H1 (cell line): ENCODE data around the gene TRIM62. TPM values are rescaled to one million over a fixed set of nuclear protein-coding genes. Genes with fewer than 3 reads are reported as not detected.

Experiments used
- CTCF ChIA-PET: fragments of 300-600 bp; sonication (Branson Sonifier 250); formaldehyde crosslinking; loops from one replicate; lab custom pipeline; 2021; ENCODE audit not compliant: partially characterized antibody; lab: Charles Lee
- POLR2A ChIA-PET: fragments of 300-600 bp; sonication (Branson Sonifier 250); formaldehyde crosslinking; loops from one replicate; lab custom pipeline; 2021; ENCODE audit warnings: inconsistent platforms; ENCODE audit not compliant: partially characterized antibody; lab: Charles Lee
- DNase-seq, 2 experiments: peaks; one replicate each; pipeline versions ENCODE4 v3.0.0 to v3.0.0-alpha.2; 2010 to 2022; ENCODE audit warnings: low spot score in 2 of 2, low read depth in 1 of 2, mixed read lengths in 1 of 2
- FAIRE-seq: peaks from 2 replicates; lab custom pipeline; 2011; peaks lifted over from hg19 to GRCh38; lab: Jason Lieb, UNC
- H2AFZ ChIP-seq: 2 replicates; pipeline ENCODE4 v1.8.1; 2012; ENCODE audit warnings: low read length, inconsistent platforms
- H2AK5ac ChIP-seq: 2 replicates; pipeline ENCODE4 v1.6.1; 2013; ENCODE audit warnings: low read depth, low read length
- H2BK120ac ChIP-seq: replicated peaks from 2 replicates; pipeline ENCODE3; 2013; ENCODE audit warnings: low read depth, low read length, inconsistent platforms
- H2BK12ac ChIP-seq: 2 replicates; pipeline ENCODE4 v1.6.1; 2013; ENCODE audit warnings: low read depth, low read length
- H2BK15ac ChIP-seq: 2 replicates; pipeline ENCODE4 v1.6.1; 2013; ENCODE audit warnings: low read length
- H2BK20ac ChIP-seq: 2 replicates; pipeline ENCODE4 v1.6.1; 2013; ENCODE audit warnings: low read length
- H2BK5ac ChIP-seq: 2 replicates; pipeline ENCODE4 v1.6.1; 2013; ENCODE audit warnings: low read depth, low read length
- H3K14ac ChIP-seq: 2 replicates; pipeline ENCODE4 v1.6.1; 2013; ENCODE audit warnings: inconsistent platforms; ENCODE audit not compliant: insufficient read length
- H3K18ac ChIP-seq: 2 replicates; pipeline ENCODE4 v1.6.1; 2013; ENCODE audit warnings: low read length; ENCODE audit errors: extremely low read depth
- H3K23ac ChIP-seq: 2 replicates; pipeline ENCODE4 v1.6.1; 2013; ENCODE audit warnings: inconsistent platforms; ENCODE audit not compliant: insufficient read length
- H3K23me2 ChIP-seq: 2 replicates; pipeline ENCODE4 v1.6.1; 2013; ENCODE audit warnings: low read depth, low read length
- H3K27ac ChIP-seq: 2 replicates; pipeline ENCODE4 v1.6.1; 2011; ENCODE audit warnings: low read depth, low read length, inconsistent platforms
- H3K27me3 ChIP-seq, 4 experiments: replicated peaks in 1 of 4; 1 replicate in 1 of 4; 2 replicates in 3 of 4; pipeline versions ENCODE4 v1.6.1 to v1.8.1; 2011 to 2013; ENCODE audit warnings: low read length in 3 of 4, mild to moderate bottlenecking in 3 of 4, inconsistent platforms in 2 of 4, mixed read lengths in 2 of 4, moderate library complexity in 1 of 4; ENCODE audit not compliant: control insufficient read depth in 3 of 4, insufficient read depth in 3 of 4; ENCODE audit errors: extremely low read depth in 1 of 4
- H3K36me3 ChIP-seq, 4 experiments: 2 replicates each; pipeline versions ENCODE4 v1.6.1 to v1.8.1; 2011 to 2013; ENCODE audit warnings: mild to moderate bottlenecking in 4 of 4, low read length in 3 of 4, moderate library complexity in 2 of 4, control low read depth in 1 of 4, inconsistent platforms in 1 of 4; ENCODE audit not compliant: insufficient read depth in 4 of 4, control insufficient read depth in 2 of 4
- H3K4ac ChIP-seq: replicated peaks from 2 replicates; pipeline ENCODE3; 2013; ENCODE audit warnings: low read length, low read depth, mixed read lengths, inconsistent platforms; ENCODE audit not compliant: insufficient read length
- H3K4me1 ChIP-seq, 4 experiments: replicated peaks in 1 of 4; 1 replicate in 1 of 4; 2 replicates in 3 of 4; pipeline versions ENCODE4 v1.6.1 to v1.8.1; 2011 to 2013; ENCODE audit warnings: low read length in 3 of 4, inconsistent platforms in 2 of 4, mixed read lengths in 1 of 4; ENCODE audit not compliant: insufficient read depth in 4 of 4, control insufficient read depth in 3 of 4
- H3K4me2 ChIP-seq, 2 experiments: 2 replicates each; pipeline versions ENCODE4 v1.6.1 to v1.8.1; 2011 to 2013; ENCODE audit warnings: low read depth in 2 of 2, low read length in 2 of 2, control low read depth in 1 of 2, inconsistent platforms in 1 of 2, mild to moderate bottlenecking in 1 of 2; ENCODE audit not compliant: insufficient read depth in 1 of 2
- H3K4me3 ChIP-seq, 4 experiments: fragments of 200-600, 300-600 bp in 1 of 4; sonication (generic), shearing (Covaris generic), sonication (Bioruptor Twin) in 1 of 4; 2 replicates each; pipeline versions ENCODE4 v1.5.1 to v1.8.1; 2011 to 2016; ENCODE audit warnings: low read length in 4 of 4, low read depth in 3 of 4, control low read depth in 2 of 4, inconsistent platforms in 2 of 4, mild to moderate bottlenecking in 2 of 4, mixed read lengths in 1 of 4, moderate library complexity in 1 of 4; ENCODE audit not compliant: insufficient read depth in 2 of 4; ENCODE audit errors: extremely low read depth in 1 of 4
- H3K56ac ChIP-seq: replicated peaks from 2 replicates; pipeline ENCODE3; 2013; ENCODE audit warnings: low read depth, mild to moderate bottlenecking, mixed read lengths, low read length, inconsistent platforms; ENCODE audit not compliant: insufficient read length
- H3K79me1 ChIP-seq: 2 replicates; pipeline ENCODE4 v1.6.1; 2013; ENCODE audit warnings: low read depth, low read length, control low read depth
- H3K79me2 ChIP-seq, 2 experiments: 2 replicates each; pipeline versions ENCODE4 v1.6.1 to v1.8.1; 2012 to 2013; ENCODE audit warnings: low read length in 2 of 2, mild to moderate bottlenecking in 2 of 2, inconsistent platforms in 1 of 2; ENCODE audit not compliant: insufficient read depth in 2 of 2, control insufficient read depth in 1 of 2
- H3K9ac ChIP-seq, 4 experiments: replicated peaks in 1 of 4; 1 replicate in 1 of 4; 2 replicates in 3 of 4; pipeline versions ENCODE4 v1.6.1 to v1.8.1; 2011 to 2013; ENCODE audit warnings: low read depth in 3 of 4, low read length in 3 of 4, control low read depth in 2 of 4, mild to moderate bottlenecking in 2 of 4, moderate library complexity in 2 of 4, inconsistent platforms in 1 of 4; ENCODE audit errors: extremely low read depth in 1 of 4
- H3K9me3 ChIP-seq, 2 experiments: 2 replicates each; pipeline versions ENCODE4 v1.6.1 to v1.8.1; 2012 to 2013; ENCODE audit warnings: mild to moderate bottlenecking in 2 of 2, moderate library complexity in 2 of 2, control low read depth in 1 of 2, inconsistent platforms in 1 of 2, low read depth in 1 of 2, low read length in 1 of 2, mixed read lengths in 1 of 2; ENCODE audit not compliant: insufficient read depth in 2 of 2
- H4K20me1 ChIP-seq, 2 experiments: replicated peaks in 1 of 2; 2 replicates each; pipeline versions ENCODE3 to v1.8.1; 2011 to 2013; ENCODE audit warnings: inconsistent platforms in 2 of 2, low read length in 2 of 2, mild to moderate bottlenecking in 1 of 2; ENCODE audit not compliant: insufficient read depth in 2 of 2, control insufficient read depth in 1 of 2
- H4K5ac ChIP-seq: 2 replicates; pipeline ENCODE4 v1.6.1; 2013; ENCODE audit warnings: low read length, low read depth, mixed read lengths, inconsistent platforms; ENCODE audit not compliant: insufficient read length
- H4K8ac ChIP-seq: 2 replicates; pipeline ENCODE4 v1.8.0; 2013; ENCODE audit warnings: mild to moderate bottlenecking, moderate library complexity, low read length, inconsistent platforms; ENCODE audit not compliant: insufficient read depth; ENCODE audit errors: extremely low read depth
- H4K91ac ChIP-seq: replicated peaks from 2 replicates; pipeline ENCODE3; 2013; ENCODE audit warnings: low read length, mixed read lengths, inconsistent platforms; ENCODE audit not compliant: insufficient read length
- BCL11A ChIP-seq, 2 experiments: IDR thresholded peaks; one replicate each; pipeline ENCODE4 v1.6.1; 2011; ENCODE audit warnings: low read depth in 2 of 2, low read length in 2 of 2, mild to moderate bottlenecking in 2 of 2
- CHD2 ChIP-seq: IDR thresholded peaks from 2 replicates; pipeline ENCODE4 v1.6.1; 2012; ENCODE audit warnings: low read length, improper control_type of control experiment
- CTBP2 ChIP-seq: IDR thresholded peaks from 2 replicates; pipeline ENCODE4 v1.7.0; 2011; ENCODE audit warnings: borderline replicate concordance, mild to moderate bottlenecking, moderate library complexity, mixed read lengths, low read length; ENCODE audit not compliant: insufficient read depth, insufficient read length
- EGR1 ChIP-seq: IDR thresholded peaks from 2 replicates; pipeline ENCODE4 v1.6.1; 2011; ENCODE audit warnings: low read depth, low read length, borderline replicate concordance
- FOSL1 ChIP-seq: IDR thresholded peaks from 2 replicates; pipeline ENCODE4 v1.6.1; 2011; ENCODE audit warnings: mild to moderate bottlenecking, low read depth, low read length, moderate library complexity; ENCODE audit not compliant: insufficient read depth
- NANOG ChIP-seq: IDR thresholded peaks from 2 replicates; pipeline ENCODE4 v1.6.1; 2011; ENCODE audit warnings: low read length, low read depth, mild to moderate bottlenecking, inconsistent platforms; ENCODE audit not compliant: insufficient read depth, poor library complexity, severe bottlenecking
- POLR2AphosphoS5 ChIP-seq: IDR thresholded peaks from 2 replicates; pipeline ENCODE4 v1.6.1; 2011; ENCODE audit warnings: low read depth, low read length
- RBBP5 ChIP-seq: IDR thresholded peaks from 2 replicates; pipeline ENCODE4 v1.7.1; 2012; ENCODE audit warnings: low read depth, mild to moderate bottlenecking, inconsistent platforms, low read length, moderate library complexity, borderline replicate concordance
- RXRA ChIP-seq: IDR thresholded peaks from 2 replicates; pipeline ENCODE4 v1.6.1; 2011; ENCODE audit warnings: low read depth, mild to moderate bottlenecking, low read length, moderate library complexity; ENCODE audit not compliant: insufficient read depth
- SIX5 ChIP-seq: IDR thresholded peaks from 2 replicates; pipeline ENCODE4 v1.6.1; 2011; ENCODE audit warnings: mild to moderate bottlenecking, low read depth, low read length
- TAF7 ChIP-seq: optimal IDR thresholded peaks from 2 replicates; pipeline ENCODE3; 2011; ENCODE audit warnings: low read depth, mild to moderate bottlenecking, inconsistent platforms, low read length, moderate library complexity, borderline replicate concordance
- YY1 ChIP-seq: IDR thresholded peaks from 2 replicates; pipeline ENCODE4 v1.6.1; 2011; ENCODE audit warnings: low read depth, mild to moderate bottlenecking, low read length
- WGBS, 2 experiments: shearing (Covaris generic) in 1 of 2; methylation state at CpG; one replicate each; pipeline versions ENCODE4 v1.1.6 to v1.1.7; 2013 to 2015; ENCODE audit warnings: low lambda C conversion rate in 2 of 2, mixed read lengths in 2 of 2, inconsistent platforms in 1 of 2, low coverage in 1 of 2, missing lambda C conversion rate in 1 of 2; ENCODE audit not compliant: insufficient replicate concordance in 2 of 2, insufficient coverage in 1 of 2, insufficient read length in 1 of 2; ENCODE audit errors: extremely low coverage in 1 of 2, missing lambda C conversion rate in 1 of 2; 5-methylcytosine and 5-hydroxymethylcytosine counted together
- polyA plus RNA-seq, 7 experiments: library from polyadenylated mRNA; depleted of rRNA in 3 of 7; stranded (reverse) in 5 of 7; unstranded in 2 of 7; fragments of >200 nt in 5 of 7; fragments of 200-250 nt in 2 of 7; gene quantifications; 1 replicate in 5 of 7; 2 replicates in 1 of 7; 4 replicates in 1 of 7; pipeline versions ENCODE4 v1.2.1 to v1.2.3, GENCODE V29; 2011 to 2013; ENCODE audit warnings: missing spikeins in 2 of 7, mixed read lengths in 2 of 7
- total RNA-seq: library from RNA; stranded (reverse); fragmentation: NEBNext Ultra II Directional; extraction: Animal tissue kit (Norgen Biotek cat#: 25700); gene quantifications from 2 replicates; pipeline ENCODE4 v1.2.1, GENCODE V29; 2021
- TF ChIP-seq, protein P1 (sequence below): IDR thresholded peaks from 2 replicates; pipeline ENCODE4 v1.6.1; 2012; ENCODE audit warnings: inconsistent platforms

TRIM62 gene
- total and polyA plus RNA-seq, 2 of the 8 experiments (the other 6 are each of a cell fraction or from before 2014, with no cell fraction given), result 6.3 to 10.8 TPM

DNA sequence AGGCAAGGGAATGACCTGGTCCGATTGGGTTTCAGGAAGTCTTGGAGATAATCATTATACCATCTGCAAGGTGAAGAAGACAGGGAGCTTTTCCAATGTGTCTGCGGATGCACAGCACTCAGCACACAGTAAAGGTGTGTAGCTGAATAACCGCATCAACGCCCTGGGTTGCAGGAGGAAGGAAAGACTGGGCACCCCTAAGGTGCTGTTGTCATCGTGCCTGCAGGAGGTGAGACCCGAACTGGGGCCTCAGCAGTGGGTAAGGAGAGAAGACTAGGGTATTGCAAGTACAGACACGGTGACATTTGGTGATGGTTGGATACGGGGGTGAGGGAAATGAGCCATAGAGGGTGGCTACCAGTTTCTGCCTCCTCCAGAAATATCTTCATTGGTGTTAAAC lies 1.1 kb upstream of the TRIM62 start:
- no peak overlapping the region for H3K4ac ChIP-seq
- CTCF ChIA-PET, result interaction anchor here (0.6 to 2.6 kb wide), 8 partner anchors 16 to 171 kb away, joined by 3 to 7 read pairs (median 3); no protein-coding TSS in a partner anchor
- H3K27ac ChIP-seq, result no peak overlapping the region
- no peaks in the 10 kb centered on the region for H3K36me3 ChIP-seq
- WGBS, 2 experiments, result 85% methylated on average over 8 of the region's 8 CpGs; no CpG with 5 or more reads in 1 of the 2 experiments
- H2BK15ac ChIP-seq, result no peak overlapping the region
- no peak overlapping the region for H3K4me3 ChIP-seq
- no peak for TF ChIP-seq RXRA
- TF ChIP-seq FOSL1, result no peak
- no peak for TF ChIP-seq POLR2AphosphoS5
- TF ChIP-seq BCL11A (IDR thresholded peaks at IDR 0.05; ENCODE audit: low read depth in 2 of 2, low read length in 2 of 2), result no peak
- TF ChIP-seq NANOG, result no peak
- no peak for TF ChIP-seq RBBP5
- TF ChIP-seq EGR1, result no peak
- no peak for TF ChIP-seq YY1
- TF ChIP-seq TAF7, result no peak
- TF ChIP-seq, protein P1, sequence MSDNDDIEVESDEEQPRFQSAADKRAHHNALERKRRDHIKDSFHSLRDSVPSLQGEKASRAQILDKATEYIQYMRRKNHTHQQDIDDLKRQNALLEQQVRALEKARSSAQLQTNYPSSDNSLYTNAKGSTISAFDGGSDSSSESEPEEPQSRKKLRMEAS, result no peak
- no peak for TF ChIP-seq CHD2
- TF ChIP-seq SIX5, result no peak
- TF ChIP-seq CTBP2, result no peak
- no peak overlapping the region for H2BK5ac ChIP-seq
- no peaks in the 10 kb centered on the region; the same call in 1 of the 2 replicates for H3K79me1 ChIP-seq
- H4K8ac ChIP-seq, result no peak overlapping the region
- H3K14ac ChIP-seq, result no peak overlapping the region
- H2AFZ ChIP-seq, result no peak overlapping the region
- POLR2A ChIA-PET, result no interaction called here
- peak overlapping the region; percentile 85 to 97 for H3K4me2 ChIP-seq
- no peak overlapping the region for H3K56ac ChIP-seq
- no peaks in the 10 kb centered on the region for H3K79me2 ChIP-seq
- FAIRE-seq (no peak), DNase-seq (peak in 1 of 2 experiments; percentile 41)
- H4K91ac ChIP-seq, result no peak overlapping the region
- H3K27me3 ChIP-seq, result peaks cover 0 to 2% (median 0%) of the 10 kb centered on the region in 4 experiments; a peak in 1 of 7 replicates
- H4K5ac ChIP-seq, result no peak overlapping the region
- H3K4me1 ChIP-seq, result peaks cover 0 to 15% (median 9%) of the 10 kb centered on the region in 4 experiments; a peak in 6 of 7 replicates
- no peak overlapping the region for H3K18ac ChIP-seq
- H2AK5ac ChIP-seq, result no peak overlapping the region
- no peak overlapping the region for H2BK12ac ChIP-seq
- H3K9me3 ChIP-seq, result no peaks in the 10 kb centered on the region
- peaks cover 18% of the 10 kb centered on the region for H3K23me2 ChIP-seq
- H2BK20ac ChIP-seq, result no peak overlapping the region; the same call in 1 of the 2 replicates
- peaks cover 0 to 11% of the 10 kb centered on the region in 2 experiments for H4K20me1 ChIP-seq
- H3K23ac ChIP-seq, result no peak overlapping the region
- H3K9ac ChIP-seq, result no peak overlapping the region
- no peak overlapping the region for H2BK120ac ChIP-seq
